RWPE2 (cell line): Measurements from ENCODE around the gene NUB1.

Source experiments
- ATAC-seq: fragments of 200-7000 bp; cut with Tn5 transposase; 3 replicates; pipeline ENCODE4 v1.9.1; 2021; ENCODE audit warnings: low read depth
- DNase-seq: peaks from one replicate; pipeline ENCODE4 v3.0.0-alpha.2; 2020; ENCODE audit warnings: low spot score
- H3K27ac ChIP-seq: fragments of 450-650 bp; 2 replicates; pipeline ENCODE4 v1.5.1; 2017; ENCODE audit warnings: mild to moderate bottlenecking; ENCODE audit not compliant: poor library complexity, severe bottlenecking
- H3K27me3 ChIP-seq: fragments of 250-450 bp; sonication (Bioruptor Pico); 2 replicates; pipeline ENCODE4 v1.5.1; 2021; ENCODE audit warnings: mild to moderate bottlenecking, moderate library complexity; ENCODE audit not compliant: insufficient read depth, poor library complexity, severe bottlenecking
- H3K36me3 ChIP-seq: fragments of 250-450 bp; sonication (Bioruptor Pico); 2 replicates; pipeline ENCODE4 v1.5.1; 2020; ENCODE audit warnings: low read depth, mild to moderate bottlenecking, moderate library complexity
- H3K4me1 ChIP-seq: fragments of 250-450 bp; sonication (Bioruptor Pico); 2 replicates; pipeline ENCODE4 v1.5.1; 2021; ENCODE audit warnings: mild to moderate bottlenecking, moderate library complexity; ENCODE audit not compliant: insufficient read depth, poor library complexity, severe bottlenecking
- H3K4me3 ChIP-seq: fragments of 250-450 bp; sonication (Bioruptor Pico); 2 replicates; pipeline ENCODE4 v1.5.1; 2021; ENCODE audit warnings: mild to moderate bottlenecking, moderate library complexity; ENCODE audit not compliant: severe bottlenecking
- H3K9me3 ChIP-seq: fragments of 250-450 bp; sonication (Bioruptor Pico); 2 replicates; pipeline ENCODE4 v1.5.1; 2021; ENCODE audit warnings: mild to moderate bottlenecking, moderate library complexity; ENCODE audit not compliant: severe bottlenecking
- CTCF ChIP-seq: fragments of 450-650 bp; IDR thresholded peaks from one replicate; pipeline ENCODE4 v1.5.1; 2017; ENCODE audit warnings: mild to moderate bottlenecking, moderate library complexity; ENCODE audit not compliant: poor library complexity, severe bottlenecking

The NUB1 gene

GRCh38 chr7:151352512-151352911 is 10.9 kb downstream of the NUB1 start:
- Histone ChIP-seq H3K4me1 (no peaks in the 10 kb centered on the region), H3K36me3 (peaks cover 88% of the 10 kb centered on the region), H3K27ac (no peak overlapping the region), H3K9me3 (no peaks in the 10 kb centered on the region), H3K4me3 (no peak overlapping the region), H3K27me3 (no peaks in the 10 kb centered on the region)
- TF ChIP-seq CTCF: no peak
- ATAC-seq: no peak
- DNase-seq: no peak

- Histone ChIP-seq H3K4me3 (no peak overlapping the region), H3K27me3 (no peaks in the 10 kb centered on the region), H3K4me1 (no peaks in the 10 kb centered on the region), H3K9me3 (no peaks in the 10 kb centered on the region), H3K27ac (no peak overlapping the region), H3K36me3 (peaks cover 50% of the 10 kb centered on the region)
- DNase-seq: no peak
- ATAC-seq: no peak
- no peak for TF ChIP-seq CTCF
Measured at GRCh38 chr7:151361193-151361959, 19.8 kb downstream of the NUB1 start.

DNA sequence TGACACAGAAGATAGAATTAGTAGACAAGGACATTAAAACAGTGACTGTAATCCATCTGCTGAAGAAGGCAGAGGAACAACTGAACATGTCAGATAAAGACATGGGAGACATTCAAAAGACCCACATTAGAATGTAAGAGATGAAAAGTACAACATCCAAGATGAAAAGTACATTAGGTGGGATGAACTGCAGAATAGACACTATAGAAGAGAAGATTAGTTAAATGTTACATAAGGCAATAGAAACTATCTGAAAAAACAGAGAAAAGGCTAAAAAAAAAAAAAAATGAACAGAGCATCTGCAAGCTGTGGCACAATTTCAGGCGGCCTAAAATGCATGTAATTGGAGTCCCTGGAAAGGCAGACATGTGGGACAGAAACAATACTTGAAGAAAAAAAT is 21.6 kb downstream of the NUB1 start:
- ATAC-seq (no peak), DNase-seq (no peak)
- Histone ChIP-seq H3K4me3 (no peak overlapping the region), H3K27me3 (no peaks in the 10 kb centered on the region), H3K36me3 (peaks cover 40% of the 10 kb centered on the region), H3K9me3 (no peaks in the 10 kb centered on the region), H3K27ac (no peak overlapping the region), H3K4me1 (peaks cover under 1% of the 10 kb centered on the region)
- TF ChIP-seq CTCF: no peak

DNA sequence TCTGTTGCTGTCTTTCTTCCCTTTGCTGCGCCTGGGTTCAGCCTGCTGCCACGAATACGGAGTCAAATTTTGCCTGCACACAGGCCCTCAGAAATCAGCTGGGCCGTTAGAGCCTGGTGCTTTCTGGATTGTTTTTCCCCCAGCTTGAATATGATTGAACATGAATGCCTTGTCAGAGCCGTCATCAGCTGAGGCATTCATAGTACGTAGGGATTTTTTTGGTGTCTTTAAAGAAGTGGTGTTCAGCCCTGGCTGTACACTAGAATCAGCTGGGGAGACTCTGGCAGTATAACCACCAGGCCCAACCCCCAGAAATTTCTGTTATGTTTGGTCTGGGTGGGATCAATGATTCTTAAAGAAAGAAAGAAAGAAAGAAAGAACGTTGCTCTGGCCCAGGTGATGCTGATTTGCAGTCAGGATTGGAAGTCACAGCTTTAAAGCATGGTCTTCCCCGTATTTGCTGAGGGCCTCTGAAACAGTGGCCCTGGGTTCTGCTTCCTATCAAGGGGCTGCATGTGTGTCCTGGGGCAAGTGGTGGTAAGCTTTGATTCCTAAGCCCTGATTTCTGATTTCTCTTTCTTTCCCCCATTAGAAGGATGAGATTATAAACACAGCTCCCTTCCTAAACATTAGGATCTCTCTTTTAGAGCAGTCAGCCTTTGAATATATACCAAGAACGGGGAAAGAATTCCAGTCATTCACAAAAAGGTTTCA is 24.7 kb downstream of the NUB1 start:
- no peaks in the 10 kb centered on the region for H3K27me3 ChIP-seq
- peaks cover 44% of the 10 kb centered on the region for H3K36me3 ChIP-seq
- ATAC-seq: no peak
- DNase-seq: no peak
- no peaks in the 10 kb centered on the region for H3K9me3 ChIP-seq
- no peak for TF ChIP-seq CTCF
- H3K4me3 ChIP-seq: no peak overlapping the region
- peaks cover 3% of the 10 kb centered on the region for H3K4me1 ChIP-seq
- no peak overlapping the region for H3K27ac ChIP-seq

GRCh38 chr7:151366880-151367222 is 25.2 kb downstream of the NUB1 start:
- no peak for TF ChIP-seq CTCF
- no peak for DNase-seq
- Histone ChIP-seq H3K36me3 (peaks cover 39% of the 10 kb centered on the region), H3K27ac (no peak overlapping the region), H3K9me3 (no peaks in the 10 kb centered on the region), H3K27me3 (no peaks in the 10 kb centered on the region), H3K4me1 (peaks cover 3% of the 10 kb centered on the region), H3K4me3 (no peak overlapping the region)
- no peak for ATAC-seq
